ENCODE results near the gene RNF213. TPM values are rescaled to one million over a fixed set of nuclear protein-coding genes. Genes with fewer than 3 reads are reported as not detected.

Gene RNF213
- total and polyA plus RNA-seq, 7 donors: 7.8 to 138 (median 50.4) TPM

DNA sequence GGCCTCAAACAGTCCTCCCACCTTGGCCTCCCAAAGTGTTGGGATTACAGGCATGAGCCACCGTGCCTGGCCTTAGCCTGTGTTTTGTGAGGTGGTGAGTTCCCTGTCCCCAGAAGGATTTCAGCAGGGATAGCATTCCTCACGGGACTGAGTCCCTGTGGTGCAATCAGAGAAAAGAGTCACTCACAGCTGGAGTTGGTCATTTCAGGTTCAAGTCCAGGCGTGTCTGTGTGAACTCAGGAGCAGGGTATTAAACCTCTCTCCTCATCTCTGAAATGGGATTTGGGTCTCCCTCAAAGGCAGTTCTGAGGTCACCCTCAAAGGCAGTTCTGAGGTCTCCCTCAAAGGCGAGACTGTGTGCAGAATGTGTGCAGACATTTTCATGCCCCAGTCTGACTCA, 187.1 kb downstream of the RNF213 start:
- DNase-seq: no peak
- Histone ChIP-seq H3K27me3 (no peaks in the 10 kb centered on the region), H3K9me3 (no peaks in the 10 kb centered on the region), H3K4me3 (no peak overlapping the region), H3K4me1 (peaks cover 0 to 20% (median 17%) of the 10 kb centered on the region in 4 donors), H3K36me3 (no peaks in the 10 kb centered on the region), H3K27ac (no peak overlapping the region)
- intact Hi-C loops (cut with DNase I): no loop called here
- TF ChIP-seq POLR2AphosphoS5 (IDR thresholded peaks at IDR 0.05): no peak
- TF ChIP-seq POLR2A (IDR thresholded peaks at IDR 0.05): no peak
- TF ChIP-seq EP300 (IDR thresholded peaks at IDR 0.05): no peak
- TF ChIP-seq, protein P1, sequence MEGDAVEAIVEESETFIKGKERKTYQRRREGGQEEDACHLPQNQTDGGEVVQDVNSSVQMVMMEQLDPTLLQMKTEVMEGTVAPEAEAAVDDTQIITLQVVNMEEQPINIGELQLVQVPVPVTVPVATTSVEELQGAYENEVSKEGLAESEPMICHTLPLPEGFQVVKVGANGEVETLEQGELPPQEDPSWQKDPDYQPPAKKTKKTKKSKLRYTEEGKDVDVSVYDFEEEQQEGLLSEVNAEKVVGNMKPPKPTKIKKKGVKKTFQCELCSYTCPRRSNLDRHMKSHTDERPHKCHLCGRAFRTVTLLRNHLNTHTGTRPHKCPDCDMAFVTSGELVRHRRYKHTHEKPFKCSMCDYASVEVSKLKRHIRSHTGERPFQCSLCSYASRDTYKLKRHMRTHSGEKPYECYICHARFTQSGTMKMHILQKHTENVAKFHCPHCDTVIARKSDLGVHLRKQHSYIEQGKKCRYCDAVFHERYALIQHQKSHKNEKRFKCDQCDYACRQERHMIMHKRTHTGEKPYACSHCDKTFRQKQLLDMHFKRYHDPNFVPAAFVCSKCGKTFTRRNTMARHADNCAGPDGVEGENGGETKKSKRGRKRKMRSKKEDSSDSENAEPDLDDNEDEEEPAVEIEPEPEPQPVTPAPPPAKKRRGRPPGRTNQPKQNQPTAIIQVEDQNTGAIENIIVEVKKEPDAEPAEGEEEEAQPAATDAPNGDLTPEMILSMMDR (IDR thresholded peaks at IDR 0.05): no peak
- 80 to 87% methylated on average over 4 of the region's 4 CpGs for WGBS, 2 donors

Small RNA genes lying within 50 kb of the gene (small RNA-seq; reads per million reads assigned to genes)
- gene MIR4730: 0 reads per million in 3 donors

Other genes with a start within 250 kb of the RNF213 start
- 10 to 100 TPM; 15.1 to 21.9 (median 16.2) TPM for gene TBC1D16, start 225.0 kb upstream of the RNF213 start, total RNA-seq
- gene TBC1D16, start 225.0 kb upstream of the RNF213 start, polyA plus RNA-seq: 10 to 100 TPM in 1 of 3 donors, 1 to 10 TPM in 2; 3.6 to 17.2 (median 4.2) TPM
- 10 to 100 TPM in 1 of 4 donors, 1 to 10 TPM in 3; 5.3 to 25.8 (median 6.4) TPM for gene CCDC40, start 224.2 kb upstream of the RNF213 start, total RNA-seq
- gene CCDC40, start 224.2 kb upstream of the RNF213 start, polyA plus RNA-seq: 1 to 10 TPM in 1 of 3 donors, not detected in 2; 1.4 TPM
- gene GAA, start 159.3 kb upstream of the RNF213 start, total RNA-seq: 10 to 100 TPM; 38.5 to 74.2 (median 54.4) TPM
- gene GAA, start 159.3 kb upstream of the RNF213 start, polyA plus RNA-seq: 10 to 100 TPM; 13.8 to 35.7 (median 30.7) TPM
- gene EIF4A3, start 113.7 kb upstream of the RNF213 start, total RNA-seq: 10 to 100 TPM; 26.6 to 45.1 (median 39.8) TPM
- 10 to 100 TPM; 60.7 to 97.1 (median 85.1) TPM for gene EIF4A3, start 113.7 kb upstream of the RNF213 start, polyA plus RNA-seq
- gene CARD14, start 90.8 kb upstream of the RNF213 start, total RNA-seq: not detected
- gene CARD14, start 90.8 kb upstream of the RNF213 start, polyA plus RNA-seq: 1 to 10 TPM in 2 of 3 donors, under 1 TPM in 1; 0.23 to 1.8 (median 1.5) TPM
- gene SGSH, start 40.5 kb upstream of the RNF213 start, total RNA-seq: 10 to 100 TPM; 11.4 to 31.6 (median 12.9) TPM
- 10 to 100 TPM in 1 of 3 donors, 1 to 10 TPM in 2; 3.6 to 37.0 (median 6.7) TPM for gene SGSH, start 40.5 kb upstream of the RNF213 start, polyA plus RNA-seq
- 10 to 100 TPM in 3 of 4 donors, 1 to 10 TPM in 1; 6.8 to 14.5 (median 11.5) TPM for gene SLC26A11, start 40.4 kb upstream of the RNF213 start, total RNA-seq
- gene SLC26A11, start 40.4 kb upstream of the RNF213 start, polyA plus RNA-seq: 1 to 10 TPM; 2.3 to 9.3 (median 3.0) TPM
- 10 to 100 TPM in 3 of 4 donors, 1 to 10 TPM in 1; 9.5 to 23.5 (median 16.7) TPM for gene ENDOV, start 154.3 kb downstream of the RNF213 start, total RNA-seq
- 10 to 100 TPM; 14.1 to 18.6 (median 17.4) TPM for gene ENDOV, start 154.3 kb downstream of the RNF213 start, polyA plus RNA-seq
- 10 to 100 TPM; 36.9 to 67.3 (median 46.0) TPM for gene NPTX1, start 215.8 kb downstream of the RNF213 start, total RNA-seq
- 1 to 10 TPM in 1 of 3 donors, under 1 TPM in 2; 0.60 to 1.9 (median 0.69) TPM for gene NPTX1, start 215.8 kb downstream of the RNF213 start, polyA plus RNA-seq